HEK293 (cell line): ENCODE measurements around the gene PTPN11.

ENCODE experiments used
- CTCF ChIA-PET: fragments of 350-600 bp; formaldehyde crosslinking; extraction: SDS; loops from one replicate; lab custom pipeline; 2021; ENCODE audit warnings: antibody characterized with exemption; lab: Yijun Ruan, JAX
- POLR2A ChIA-PET: fragments of 300-600 bp; formaldehyde crosslinking; extraction: SDS; loops from one replicate; lab custom pipeline; 2020; ENCODE audit warnings: antibody characterized with exemption, inconsistent platforms; lab: Yijun Ruan, JAX
- H3K27ac ChIP-seq: fragments of 200-500 bp; sonication (Bioruptor generic); 2 replicates; pipeline ENCODE4 v1.5.1; 2014; ENCODE audit warnings: low read depth, low read length, control low read depth, inconsistent platforms; ENCODE audit errors: extremely low read depth
- H3K36me3 ChIP-seq, 2 experiments: fragments of 200-500 bp in 1 of 2; sonication (Bioruptor generic) in 1 of 2; 1 replicate in 1 of 2; 2 replicates in 1 of 2; pipeline ENCODE4 v1.5.1; 2014 to 2017; ENCODE audit warnings: inconsistent platforms in 2 of 2, low read length in 2 of 2; ENCODE audit not compliant: control insufficient read depth in 2 of 2, insufficient read depth in 1 of 2
- H3K4me1 ChIP-seq: fragments of 200-500 bp; sonication (Bioruptor generic); 2 replicates; pipeline ENCODE4 v1.5.1; 2014; ENCODE audit warnings: mild to moderate bottlenecking, low read length, inconsistent platforms; ENCODE audit not compliant: control insufficient read depth, insufficient read depth
- H3K4me3 ChIP-seq: 2 replicates; pipeline ENCODE4 v1.5.1; 2011; ENCODE audit warnings: low read depth, mild to moderate bottlenecking, control low read depth, low read length, moderate library complexity
- H3K9me3 ChIP-seq: fragments of 200-500 bp; sonication (Bioruptor generic); 2 replicates; pipeline ENCODE4 v1.5.1; 2014; ENCODE audit warnings: low read depth, low read length, inconsistent platforms; ENCODE audit not compliant: control insufficient read depth, insufficient read depth
- EGR2 ChIP-seq: fragments of 450-650 bp; formaldehyde crosslinking; IDR thresholded peaks from 2 replicates; pipeline ENCODE4 v1.5.1; 2016; ENCODE audit warnings: low read depth, missing biosample characterization, missing genetic modification characterization
- HOXD13 ChIP-seq: sonication (generic); formaldehyde crosslinking; IDR thresholded peaks from 2 replicates; pipeline ENCODE4 v1.8.0; 2022; ENCODE audit warnings: missing genetic modification reagents, borderline replicate concordance
- KLF8 ChIP-seq: fragments of 450-650 bp; formaldehyde crosslinking; IDR thresholded peaks from 2 replicates; pipeline ENCODE4 v1.5.1; 2016; ENCODE audit warnings: missing biosample characterization, missing genetic modification characterization
- KLF9 ChIP-seq: fragments of 450-650 bp; formaldehyde crosslinking; IDR thresholded peaks from 2 replicates; pipeline ENCODE4 v1.5.1; 2016; ENCODE audit warnings: missing biosample characterization, missing genetic modification characterization, low read depth
- MYNN ChIP-seq: fragments of 450-650 bp; formaldehyde crosslinking; IDR thresholded peaks from 2 replicates; pipeline ENCODE4 v1.5.1; 2016; ENCODE audit warnings: missing biosample characterization, missing genetic modification characterization, borderline replicate concordance
- SETDB1 ChIP-seq: IDR thresholded peaks from one replicate; pipeline ENCODE4 v1.6.1; 2017; ENCODE audit warnings: mild to moderate bottlenecking, low read length, moderate library complexity, mixed read lengths; ENCODE audit not compliant: insufficient read length
- SP7 ChIP-seq: fragments of 450-650 bp; formaldehyde crosslinking; IDR thresholded peaks from 2 replicates; pipeline ENCODE4 v1.5.1; 2016; ENCODE audit warnings: missing biosample characterization, missing genetic modification characterization
- YY1 ChIP-seq: fragments of 450-650 bp; formaldehyde crosslinking; IDR thresholded peaks from 2 replicates; pipeline ENCODE4 v1.5.1; 2018; ENCODE audit warnings: missing biosample characterization, missing genetic modification characterization
- ZNF114 ChIP-seq: fragments of 450-650 bp; formaldehyde crosslinking; IDR thresholded peaks from 2 replicates; pipeline ENCODE4 v1.5.0; 2017; ENCODE audit warnings: missing biosample characterization, missing genetic modification characterization
- ZNF138 ChIP-seq: fragments of 450-650 bp; formaldehyde crosslinking; IDR thresholded peaks from 2 replicates; pipeline ENCODE4 v1.5.1; 2016; ENCODE audit warnings: missing biosample characterization, missing genetic modification characterization, borderline replicate concordance
- ZNF155 ChIP-seq: fragments of 450-650 bp; formaldehyde crosslinking; IDR thresholded peaks from 2 replicates; pipeline ENCODE4 v1.5.1; 2016; ENCODE audit warnings: missing biosample characterization, missing genetic modification characterization
- ZNF221 ChIP-seq: fragments of 450-650 bp; formaldehyde crosslinking; IDR thresholded peaks from 2 replicates; pipeline ENCODE4 v1.5.1; 2017; ENCODE audit warnings: missing biosample characterization, missing genetic modification characterization, borderline replicate concordance
- ZNF24 ChIP-seq: fragments of 450-650 bp; formaldehyde crosslinking; IDR thresholded peaks from 2 replicates; pipeline ENCODE4 v1.5.1; 2016; ENCODE audit warnings: missing biosample characterization, missing genetic modification characterization
- ZNF311 ChIP-seq: fragments of 450-650 bp; formaldehyde crosslinking; IDR thresholded peaks from 2 replicates; pipeline ENCODE4 v1.5.1; 2017; ENCODE audit warnings: missing biosample characterization, missing genetic modification characterization, borderline replicate concordance
- ZNF354C ChIP-seq: fragments of 450-650 bp; formaldehyde crosslinking; IDR thresholded peaks from 2 replicates; pipeline ENCODE4 v1.5.1; 2016; ENCODE audit warnings: missing biosample characterization, missing genetic modification characterization, low read depth, borderline replicate concordance
- ZNF366 ChIP-seq: fragments of 450-650 bp; formaldehyde crosslinking; conservative IDR thresholded peaks from 2 replicates; pipeline ENCODE4 v1.5.1; 2016; ENCODE audit warnings: missing biosample characterization, missing genetic modification characterization
- ZNF391 ChIP-seq: fragments of 450-650 bp; formaldehyde crosslinking; IDR thresholded peaks from 2 replicates; pipeline ENCODE4 v1.5.1; 2016; ENCODE audit warnings: low read depth, missing biosample characterization, missing genetic modification characterization, borderline replicate concordance
- ZNF404 ChIP-seq: fragments of 450-650 bp; formaldehyde crosslinking; IDR thresholded peaks from 2 replicates; pipeline ENCODE4 v1.5.1; 2017; ENCODE audit warnings: missing biosample characterization, missing genetic modification characterization
- ZNF48 ChIP-seq: fragments of 450-650 bp; formaldehyde crosslinking; IDR thresholded peaks from 2 replicates; pipeline ENCODE4 v1.5.1; 2016; ENCODE audit warnings: missing biosample characterization, missing genetic modification characterization
- ZNF510 ChIP-seq: fragments of 450-650 bp; formaldehyde crosslinking; IDR thresholded peaks from 2 replicates; pipeline ENCODE4 v1.5.1; 2018; ENCODE audit warnings: mild to moderate bottlenecking, missing genetic modification characterization, missing biosample characterization; ENCODE audit not compliant: insufficient replicate concordance
- ZNF529 ChIP-seq: fragments of 450-650 bp; formaldehyde crosslinking; IDR thresholded peaks from 2 replicates; pipeline ENCODE4 v1.5.1; 2017; ENCODE audit warnings: missing genetic modification characterization, missing biosample characterization; ENCODE audit not compliant: insufficient replicate concordance
- ZNF548 ChIP-seq: fragments of 450-650 bp; formaldehyde crosslinking; IDR thresholded peaks from 2 replicates; pipeline ENCODE4 v1.5.1; 2016; ENCODE audit warnings: missing biosample characterization, missing genetic modification characterization
- ZNF626 ChIP-seq: fragments of 450-650 bp; sonication (Bioruptor Pico); formaldehyde crosslinking; IDR thresholded peaks from 2 replicates; pipeline ENCODE4 v1.5.1; 2018; ENCODE audit warnings: missing biosample characterization, missing genetic modification characterization, inconsistent platforms
- ZNF785 ChIP-seq: fragments of 450-650 bp; formaldehyde crosslinking; IDR thresholded peaks from 2 replicates; pipeline ENCODE4 v1.5.1; 2016; ENCODE audit warnings: missing biosample characterization, missing genetic modification characterization
- ZNF791 ChIP-seq: fragments of 450-650 bp; formaldehyde crosslinking; IDR thresholded peaks from 2 replicates; pipeline ENCODE4 v1.5.1; 2016; ENCODE audit warnings: missing biosample characterization, missing genetic modification characterization
- TF ChIP-seq, protein P1 (sequence below): fragments of 450-650 bp; formaldehyde crosslinking; IDR thresholded peaks from 2 replicates; pipeline ENCODE4 v1.5.1; 2016; ENCODE audit warnings: missing biosample characterization, missing genetic modification characterization
- TF ChIP-seq, protein P2 (sequence below): fragments of 450-650 bp; formaldehyde crosslinking; IDR thresholded peaks from 2 replicates; pipeline ENCODE4 v1.5.1; 2016; ENCODE audit warnings: missing biosample characterization, missing genetic modification characterization
- TF ChIP-seq, protein P3 (sequence below): fragments of 450-650 bp; formaldehyde crosslinking; IDR thresholded peaks from 2 replicates; pipeline ENCODE4 v1.5.1; 2016; ENCODE audit warnings: missing biosample characterization, missing genetic modification characterization
- TF ChIP-seq, protein P4 (sequence below): fragments of 450-650 bp; formaldehyde crosslinking; IDR thresholded peaks from 2 replicates; pipeline ENCODE4 v1.5.1; 2016; ENCODE audit warnings: missing biosample characterization, missing genetic modification characterization, low read depth

The PTPN11 gene

DNA sequence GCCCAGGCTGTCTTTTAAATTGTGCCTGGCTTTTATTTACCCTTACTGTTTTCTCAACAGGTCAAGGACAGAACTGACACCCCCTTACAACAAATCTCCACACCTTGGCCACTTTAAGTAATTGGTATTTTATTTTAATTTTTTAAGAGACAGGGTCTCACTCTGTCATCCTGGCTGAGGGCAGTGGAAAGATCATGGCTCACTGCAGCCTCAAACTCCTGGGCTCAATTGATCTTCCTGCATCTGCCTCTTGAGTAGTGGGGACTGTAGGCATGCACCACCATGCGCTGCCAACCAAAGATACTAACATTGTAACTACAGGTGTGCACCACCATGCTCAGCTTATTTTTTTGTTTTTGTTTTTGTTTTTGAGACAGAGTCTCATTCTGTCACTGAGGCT is 109.8 kb downstream of the PTPN11 start:
- ChIA-PET POLR2A (no interaction called here), CTCF (no interaction called here)
- H3K9me3 ChIP-seq: no peaks in the 10 kb centered on the region
- H3K36me3 ChIP-seq: no peaks in the 10 kb centered on the region
- H3K4me1 ChIP-seq: no peaks in the 10 kb centered on the region
- no peak overlapping the region for H3K4me3 ChIP-seq
- TF ChIP-seq ZNF510 (tag by site-specific recombination) (no peak), SETDB1 (no peak), ZNF626 (tag by site-specific recombination) (no peak), YY1 (no peak), ZNF791 (tag by site-specific recombination) (no peak)
- H3K27ac ChIP-seq: no peak overlapping the region

DNA sequence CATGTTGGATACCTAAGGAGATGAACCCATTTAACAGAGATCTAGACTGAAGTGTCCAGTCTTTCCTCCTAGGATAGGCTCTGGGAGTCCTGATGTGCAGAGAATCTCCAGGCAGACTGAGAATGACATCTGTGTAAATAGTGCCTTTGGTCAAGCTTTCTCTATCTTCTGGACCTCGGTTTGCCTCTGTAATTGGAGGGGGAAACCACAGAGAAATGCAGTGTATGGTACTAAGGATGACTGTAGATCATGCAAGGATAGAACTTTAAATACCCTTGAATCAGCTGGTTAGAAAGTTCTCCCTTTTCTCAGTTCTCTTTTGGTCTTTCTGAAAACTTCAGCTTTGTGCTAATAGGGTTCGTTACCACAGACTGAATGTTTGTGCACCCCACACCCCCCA is 112.2 kb downstream of the PTPN11 start:
- no peak overlapping the region for H3K4me3 ChIP-seq
- no peak for TF ChIP-seq ZNF391
- TF ChIP-seq HOXD13 (CRISPR knock-in tag): no peak
- no peak for TF ChIP-seq ZNF114 (tag by site-specific recombination)
- no peak for TF ChIP-seq ZNF529 (tag by site-specific recombination)
- no peak for TF ChIP-seq ZNF785
- TF ChIP-seq ZNF155 (tag by site-specific recombination): no peak
- TF ChIP-seq ZNF311 (tag by site-specific recombination): no peak
- TF ChIP-seq, protein P1, sequence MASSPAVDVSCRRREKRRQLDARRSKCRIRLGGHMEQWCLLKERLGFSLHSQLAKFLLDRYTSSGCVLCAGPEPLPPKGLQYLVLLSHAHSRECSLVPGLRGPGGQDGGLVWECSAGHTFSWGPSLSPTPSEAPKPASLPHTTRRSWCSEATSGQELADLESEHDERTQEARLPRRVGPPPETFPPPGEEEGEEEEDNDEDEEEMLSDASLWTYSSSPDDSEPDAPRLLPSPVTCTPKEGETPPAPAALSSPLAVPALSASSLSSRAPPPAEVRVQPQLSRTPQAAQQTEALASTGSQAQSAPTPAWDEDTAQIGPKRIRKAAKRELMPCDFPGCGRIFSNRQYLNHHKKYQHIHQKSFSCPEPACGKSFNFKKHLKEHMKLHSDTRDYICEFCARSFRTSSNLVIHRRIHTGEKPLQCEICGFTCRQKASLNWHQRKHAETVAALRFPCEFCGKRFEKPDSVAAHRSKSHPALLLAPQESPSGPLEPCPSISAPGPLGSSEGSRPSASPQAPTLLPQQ: no peak
- no peak for TF ChIP-seq MYNN (tag by site-specific recombination)
- no peak for TF ChIP-seq ZNF548 (tag by site-specific recombination)
- TF ChIP-seq KLF8 (tag by site-specific recombination): no peak
- TF ChIP-seq ZNF404 (tag by site-specific recombination): no peak
- TF ChIP-seq, all 188 proteins: peak for 0
- Histone ChIP-seq H3K9me3 (no peaks in the 10 kb centered on the region), H3K36me3 (no peaks in the 10 kb centered on the region), H3K4me1 (no peaks in the 10 kb centered on the region), H3K27ac (no peak overlapping the region)
- CTCF ChIA-PET: no interaction called here
- POLR2A ChIA-PET: no interaction called here

DNA sequence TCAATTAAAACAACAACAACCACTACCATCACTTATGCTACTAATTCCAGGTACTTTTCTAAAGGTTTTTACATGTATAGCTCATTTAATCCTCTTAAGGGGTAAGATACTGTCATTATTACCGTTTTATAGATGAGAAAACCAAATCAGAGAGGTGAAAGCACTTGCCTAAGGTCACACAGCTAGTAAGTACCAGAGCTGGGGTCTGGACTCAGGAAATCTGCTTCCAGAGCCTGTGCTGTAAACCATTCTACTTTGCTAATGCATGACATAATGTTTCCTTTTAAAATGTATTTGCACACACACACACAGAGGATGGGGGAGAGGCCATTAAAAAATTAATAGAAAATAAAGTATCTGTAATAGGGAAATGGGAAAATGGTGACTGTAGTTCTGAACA is 113.4 kb downstream of the PTPN11 start:
- Histone ChIP-seq H3K4me1 (no peaks in the 10 kb centered on the region), H3K4me3 (no peak overlapping the region), H3K27ac (no peak overlapping the region), H3K9me3 (no peaks in the 10 kb centered on the region), H3K36me3 (no peaks in the 10 kb centered on the region)
- ChIA-PET CTCF (no interaction called here), POLR2A (no interaction called here)
- no peak for TF ChIP-seq ZNF354C
- TF ChIP-seq ZNF221: no peak
- TF ChIP-seq, protein P2, sequence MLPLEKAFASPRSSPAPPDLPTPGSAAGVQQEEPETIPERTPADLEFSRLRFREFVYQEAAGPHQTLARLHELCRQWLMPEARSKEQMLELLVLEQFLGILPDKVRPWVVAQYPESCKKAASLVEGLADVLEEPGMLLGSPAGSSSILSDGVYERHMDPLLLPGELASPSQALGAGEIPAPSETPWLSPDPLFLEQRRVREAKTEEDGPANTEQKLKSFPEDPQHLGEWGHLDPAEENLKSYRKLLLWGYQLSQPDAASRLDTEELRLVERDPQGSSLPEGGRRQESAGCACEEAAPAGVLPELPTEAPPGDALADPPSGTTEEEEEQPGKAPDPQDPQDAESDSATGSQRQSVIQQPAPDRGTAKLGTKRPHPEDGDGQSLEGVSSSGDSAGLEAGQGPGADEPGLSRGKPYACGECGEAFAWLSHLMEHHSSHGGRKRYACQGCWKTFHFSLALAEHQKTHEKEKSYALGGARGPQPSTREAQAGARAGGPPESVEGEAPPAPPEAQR (tag by site-specific recombination): no peak
- TF ChIP-seq SP7 (tag by site-specific recombination): no peak
- TF ChIP-seq ZNF48 (tag by site-specific recombination): no peak
- TF ChIP-seq ZNF24 (tag by site-specific recombination): no peak
- no peak for TF ChIP-seq KLF9
- no peak for TF ChIP-seq ZNF366 (tag by site-specific recombination)
- TF ChIP-seq, protein P3, sequence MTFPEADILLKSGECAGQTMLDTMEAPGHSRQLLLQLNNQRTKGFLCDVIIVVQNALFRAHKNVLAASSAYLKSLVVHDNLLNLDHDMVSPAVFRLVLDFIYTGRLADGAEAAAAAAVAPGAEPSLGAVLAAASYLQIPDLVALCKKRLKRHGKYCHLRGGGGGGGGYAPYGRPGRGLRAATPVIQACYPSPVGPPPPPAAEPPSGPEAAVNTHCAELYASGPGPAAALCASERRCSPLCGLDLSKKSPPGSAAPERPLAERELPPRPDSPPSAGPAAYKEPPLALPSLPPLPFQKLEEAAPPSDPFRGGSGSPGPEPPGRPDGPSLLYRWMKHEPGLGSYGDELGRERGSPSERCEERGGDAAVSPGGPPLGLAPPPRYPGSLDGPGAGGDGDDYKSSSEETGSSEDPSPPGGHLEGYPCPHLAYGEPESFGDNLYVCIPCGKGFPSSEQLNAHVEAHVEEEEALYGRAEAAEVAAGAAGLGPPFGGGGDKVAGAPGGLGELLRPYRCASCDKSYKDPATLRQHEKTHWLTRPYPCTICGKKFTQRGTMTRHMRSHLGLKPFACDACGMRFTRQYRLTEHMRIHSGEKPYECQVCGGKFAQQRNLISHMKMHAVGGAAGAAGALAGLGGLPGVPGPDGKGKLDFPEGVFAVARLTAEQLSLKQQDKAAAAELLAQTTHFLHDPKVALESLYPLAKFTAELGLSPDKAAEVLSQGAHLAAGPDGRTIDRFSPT (tag by site-specific recombination): no peak
- TF ChIP-seq EGR2: no peak
- TF ChIP-seq, protein P4, sequence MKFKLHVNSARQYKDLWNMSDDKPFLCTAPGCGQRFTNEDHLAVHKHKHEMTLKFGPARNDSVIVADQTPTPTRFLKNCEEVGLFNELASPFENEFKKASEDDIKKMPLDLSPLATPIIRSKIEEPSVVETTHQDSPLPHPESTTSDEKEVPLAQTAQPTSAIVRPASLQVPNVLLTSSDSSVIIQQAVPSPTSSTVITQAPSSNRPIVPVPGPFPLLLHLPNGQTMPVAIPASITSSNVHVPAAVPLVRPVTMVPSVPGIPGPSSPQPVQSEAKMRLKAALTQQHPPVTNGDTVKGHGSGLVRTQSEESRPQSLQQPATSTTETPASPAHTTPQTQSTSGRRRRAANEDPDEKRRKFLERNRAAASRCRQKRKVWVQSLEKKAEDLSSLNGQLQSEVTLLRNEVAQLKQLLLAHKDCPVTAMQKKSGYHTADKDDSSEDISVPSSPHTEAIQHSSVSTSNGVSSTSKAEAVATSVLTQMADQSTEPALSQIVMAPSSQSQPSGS: no peak
- TF ChIP-seq ZNF138 (tag by site-specific recombination): no peak
- no peak for TF ChIP-seq ZNF155 (tag by site-specific recombination)
- TF ChIP-seq YY1: no peak
